GM12878 (cell line): Measurements from ENCODE around the gene SLC25A47. TPM values are rescaled to one million over a fixed set of nuclear protein-coding genes. Genes with fewer than 3 reads are reported as not detected.
A peak's percentile ranks its signal among the peaks of the same experiment; 100 is the strongest.

ENCODE experiments used
- ATAC-seq: fragments of 200-7000 bp; cut with Tn5 transposase; 3 replicates; pipeline ENCODE4 v1.9.1; 2020; ENCODE audit warnings: mild to moderate bottlenecking, moderate library complexity
- BruUV-seq: library from RNA; stranded (reverse); fragments of 400-500 nt; replicated peaks from 2 replicates; lab custom pipeline; 2021; lab: Mats Ljungman, UMichigan
- CTCF ChIA-PET: fragments of 300-600 bp; sonication (Branson Sonifier 250); formaldehyde crosslinking; extraction: SDS; loops from one replicate; lab custom pipeline; 2021; ENCODE audit warnings: inconsistent platforms; lab: Yijun Ruan, JAX
- POLR2A ChIA-PET: fragments of 350-600 bp; formaldehyde crosslinking; extraction: SDS; loops from one replicate; lab custom pipeline; 2021; ENCODE audit warnings: inconsistent platforms; lab: Charles Lee
- RAD21 ChIA-PET: fragments of 300-600 bp; sonication (Branson Sonifier 250); formaldehyde crosslinking; loops from one replicate; lab custom pipeline; 2023; ENCODE audit warnings: antibody characterized with exemption; ENCODE audit not compliant: unreplicated experiment; lab: Charles Lee
- SMC1A ChIA-PET: fragments of 300-600 bp; sonication (Branson Sonifier 250); formaldehyde crosslinking; loops from one replicate; lab custom pipeline; 2023; ENCODE audit not compliant: unreplicated experiment, uncharacterized antibody; lab: Charles Lee
- DNase-seq: peaks from one replicate; pipeline ENCODE4 v3.0.0-alpha.2; 2011; ENCODE audit warnings: low read depth, low spot score
- FAIRE-seq: peaks from 3 replicates; lab custom pipeline; 2011; peaks lifted over from hg19 to GRCh38; lab: Jason Lieb, UNC
- H2AFZ ChIP-seq: 2 replicates; pipeline ENCODE4 v1.6.0; 2011; ENCODE audit warnings: low read depth, low read length, control low read depth; ENCODE audit not compliant: control insufficient read depth
- H3K27ac ChIP-seq: 2 replicates; pipeline ENCODE4 v1.5.1; 2011; ENCODE audit warnings: control low read depth; ENCODE audit not compliant: control insufficient read depth, insufficient read depth
- H3K27me3 ChIP-seq, 2 experiments: replicated peaks in 1 of 2; 2 replicates each; pipeline versions ENCODE4 v1.6.0 to v1.6.1; 2011; ENCODE audit warnings: low read length in 1 of 2; ENCODE audit not compliant: control insufficient read depth in 2 of 2, insufficient read depth in 2 of 2
- H3K36me3 ChIP-seq, 2 experiments: 2 replicates each; pipeline ENCODE4 v1.5.1; 2011; ENCODE audit warnings: low read length in 1 of 2; ENCODE audit not compliant: control insufficient read depth in 2 of 2, insufficient read depth in 2 of 2
- H3K4me1 ChIP-seq: 2 replicates; pipeline ENCODE4 v1.6.1; 2011; ENCODE audit warnings: mild to moderate bottlenecking, low read length, moderate library complexity, mixed read lengths; ENCODE audit not compliant: control insufficient read depth, insufficient read depth
- H3K4me2 ChIP-seq: 2 replicates; pipeline ENCODE4 v1.6.0; 2011; ENCODE audit warnings: control low read depth; ENCODE audit not compliant: control insufficient read depth, insufficient read depth
- H3K4me3 ChIP-seq: fragments of 200-600 bp; sonication (generic); 2 replicates; pipeline ENCODE4 v1.5.1; 2016
- H3K79me2 ChIP-seq: 2 replicates; pipeline ENCODE4 v1.6.0; 2011; ENCODE audit warnings: low read length; ENCODE audit not compliant: control insufficient read depth, insufficient read depth
- H3K9ac ChIP-seq: 2 replicates; pipeline ENCODE4 v1.8.0; 2011; ENCODE audit warnings: low read length, control low read depth, mixed read lengths; ENCODE audit not compliant: control insufficient read depth, insufficient read depth
- H3K9me3 ChIP-seq: replicated peaks from 3 replicates; pipeline ENCODE4 v1.5.1; 2011; ENCODE audit warnings: mild to moderate bottlenecking, low read length; ENCODE audit not compliant: control insufficient read depth, insufficient read depth
- H4K20me1 ChIP-seq: 2 replicates; pipeline ENCODE4 v1.6.0; 2011; ENCODE audit not compliant: control insufficient read depth, insufficient read depth
- ASH2L ChIP-seq: fragments of 300-600, 200-600 bp; sonication (generic); IDR thresholded peaks from 2 replicates; pipeline ENCODE4 v1.6.1; 2017; ENCODE audit warnings: low read depth, mild to moderate bottlenecking, borderline replicate concordance
- ATF7 ChIP-seq: fragments of 450-650 bp; IDR thresholded peaks from 2 replicates; pipeline ENCODE4 v1.6.1; 2016; ENCODE audit warnings: low read depth, mild to moderate bottlenecking
- BACH1 ChIP-seq: fragments of 450-650 bp; IDR thresholded peaks from 2 replicates; pipeline ENCODE4 v1.6.1; 2017; ENCODE audit warnings: mild to moderate bottlenecking, borderline replicate concordance
- EZH2 ChIP-seq: IDR thresholded peaks from 2 replicates; pipeline ENCODE4 v1.6.1; 2012; ENCODE audit warnings: low read depth, mild to moderate bottlenecking, control low read depth, inconsistent platforms, low read length, borderline replicate concordance; ENCODE audit not compliant: control insufficient read depth
- GABPA ChIP-seq: IDR thresholded peaks from 2 replicates; pipeline ENCODE4 v1.6.1; 2014; ENCODE audit warnings: antibody characterized with exemption, low read depth, mild to moderate bottlenecking, inconsistent platforms
- HCFC1 ChIP-seq: fragments of 150-350 bp; IDR thresholded peaks from 2 replicates; pipeline ENCODE4 v1.6.1; 2014; ENCODE audit warnings: low read length
- NBN ChIP-seq: fragments of 450-650 bp; IDR thresholded peaks from 2 replicates; pipeline ENCODE4 v1.6.1; 2016
- NFIC ChIP-seq: IDR thresholded peaks from 2 replicates; pipeline ENCODE4 v1.6.1; 2012; ENCODE audit warnings: low read depth, mild to moderate bottlenecking, inconsistent platforms, low read length, moderate library complexity
- POLR2A ChIP-seq: IDR thresholded peaks from 2 replicates; pipeline ENCODE4 v1.6.1; 2011; ENCODE audit warnings: low read depth, mild to moderate bottlenecking, low read length
- RUNX3 ChIP-seq: IDR thresholded peaks from 2 replicates; pipeline ENCODE4 v1.6.1; 2012; ENCODE audit warnings: low read length, inconsistent platforms
- SIN3A ChIP-seq: IDR thresholded peaks from 2 replicates; pipeline ENCODE4 v1.6.1; 2012; ENCODE audit warnings: low read depth, low read length, improper control_type of control experiment
- SUPT20H ChIP-seq: IDR thresholded peaks from 2 replicates; pipeline ENCODE4 v1.6.1; 2011; ENCODE audit warnings: low read depth, mild to moderate bottlenecking, low read length, moderate library complexity, borderline replicate concordance; ENCODE audit not compliant: control insufficient read depth
- TCF12 ChIP-seq: IDR thresholded peaks from 2 replicates; pipeline ENCODE4 v1.6.1; 2011; ENCODE audit warnings: low read depth, mild to moderate bottlenecking, low read length
- TCF3 ChIP-seq: IDR thresholded peaks from 2 replicates; pipeline ENCODE4 v1.6.1; 2012; ENCODE audit warnings: low read depth, mild to moderate bottlenecking, low read length, borderline replicate concordance; ENCODE audit not compliant: insufficient read depth
- YY1 ChIP-seq: IDR thresholded peaks from 2 replicates; pipeline ENCODE4 v1.6.1; 2011; ENCODE audit warnings: low read depth, mild to moderate bottlenecking, low read length
- WGBS: methylation state at CpG from one replicate; pipeline ENCODE4 v1.1.6; 2016; ENCODE audit warnings: low lambda C conversion rate; ENCODE audit not compliant: insufficient replicate concordance, insufficient coverage; ENCODE audit errors: missing lambda C conversion rate; 5-methylcytosine and 5-hydroxymethylcytosine counted together
- in situ Hi-C: fragments of 300-500 bp; cut with MboI; formaldehyde crosslinking; loops from 9 replicates; pipeline ENCODE4 v1.14.3; 2018; ENCODE audit warnings: mixed read lengths
- intact Hi-C: fragments of 100-400 bp; cut with micrococcal nuclease; formaldehyde crosslinking; loops from one replicate; pipeline ENCODE4 v1.14.2; 2022; ENCODE audit not compliant: unreplicated experiment
- polyA plus RNA-seq, 11 experiments: library from polyadenylated mRNA; depleted of rRNA in 4 of 11; unstranded in 6 of 11; stranded (reverse) in 5 of 11; fragments of >200 nt; fragmentation: Nextera tagmentation in 4 of 11; fragmentation: Illumina TruSeq in 1 of 11; extraction: Ambion mirVana in 4 of 11; extraction: Trizol in 1 of 11; gene quantifications; 1 replicate in 1 of 11; 2 replicates in 10 of 11; pipeline versions ENCODE4 v1.2.1 to v1.2.3, GENCODE V29; 2011 to 2016; ENCODE audit warnings: inconsistent platforms in 2 of 11, missing spikeins in 2 of 11, low read depth in 1 of 11
- total RNA-seq, 4 experiments: library from RNA; depleted of rRNA in 3 of 4; stranded (reverse); fragments of >200 nt in 3 of 4; fragmentation: Illumina TruSeq in 1 of 4; extraction: Trizol in 1 of 4; gene quantifications; 2 replicates each; pipeline versions ENCODE4 v1.2.1 to v1.2.3, GENCODE V29; 2013 to 2021
- TF ChIP-seq, protein P1 (sequence below): fragments of 450-650 bp; IDR thresholded peaks from 2 replicates; pipeline ENCODE4 v1.6.1; 2017; ENCODE audit warnings: mild to moderate bottlenecking, low read depth, inconsistent platforms; ENCODE audit not compliant: poor library complexity, severe bottlenecking
- TF ChIP-seq, protein P2 (sequence below), 3 experiments: IDR thresholded peaks in 2 of 3; conservative IDR thresholded peaks in 1 of 3; 2 replicates each; pipeline ENCODE4 v1.5.1; 2011; ENCODE audit warnings: low read depth in 3 of 3, low read length in 3 of 3, mild to moderate bottlenecking in 3 of 3, control low read depth in 2 of 3, moderate library complexity in 2 of 3, inconsistent platforms in 1 of 3, mixed read lengths in 1 of 3; ENCODE audit not compliant: control insufficient read depth in 2 of 3, insufficient read depth in 1 of 3; ENCODE audit errors: extremely low read depth in 1 of 3
- TF ChIP-seq, protein P3 (sequence below): IDR thresholded peaks from 2 replicates; pipeline ENCODE4 v1.6.1; 2012; ENCODE audit warnings: low read depth, low read length, improper control_type of control experiment

The SLC25A47 gene
- total and polyA plus RNA-seq, 10 of the 15 experiments (the other 5 are each of a cell fraction or from before 2014, with no cell fraction given), result 0.14 TPM; not detected in 9

DNA sequence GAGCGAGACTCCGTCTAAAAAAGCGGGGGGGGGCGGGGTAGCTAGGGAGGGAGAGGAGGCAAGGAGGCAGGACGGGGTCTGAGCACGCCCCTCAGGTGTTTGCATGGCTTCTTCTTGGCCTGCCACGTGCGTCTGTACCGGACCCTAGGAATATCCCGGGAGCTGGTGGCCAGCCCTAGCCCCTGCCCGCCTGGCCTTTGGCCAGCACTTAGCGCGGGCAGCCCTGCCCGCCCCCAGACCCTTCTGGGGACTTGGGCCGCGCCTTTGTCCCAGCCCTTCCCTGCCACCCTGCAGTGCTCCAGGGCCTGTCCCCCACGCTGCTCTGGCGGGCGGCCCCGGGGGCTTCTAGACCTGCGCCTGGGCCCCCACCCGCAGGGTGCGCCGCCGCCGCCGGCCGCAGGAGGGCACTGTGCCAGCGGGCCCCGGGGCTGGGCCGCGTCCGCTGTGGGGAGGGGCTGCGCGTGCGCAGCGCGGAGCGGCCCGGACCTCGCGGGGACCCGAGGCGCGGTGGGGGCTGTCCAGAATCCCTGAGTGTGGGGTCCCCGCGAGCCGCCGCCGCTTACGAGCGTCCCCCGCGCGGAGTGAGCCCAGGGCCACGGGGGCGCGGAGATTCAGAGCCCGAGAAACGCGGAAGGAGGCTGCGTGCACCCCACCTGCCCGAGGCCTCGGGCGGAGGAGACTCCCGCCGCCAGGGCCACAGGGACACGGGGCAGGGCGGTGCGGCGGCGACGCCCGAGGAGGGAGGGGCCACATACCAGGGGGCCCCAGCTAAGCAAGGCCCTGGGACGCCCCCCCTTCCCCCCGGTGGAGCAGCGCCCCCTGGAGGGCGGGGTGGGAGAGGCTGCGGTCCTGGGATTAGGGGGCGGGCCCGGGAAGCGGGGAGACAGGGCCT lies 37.9 kb upstream of the SLC25A47 start:
- peak overlapping the region; percentile 84 for H3K4me3 ChIP-seq
- under 1% methylated on average over 70 of the region's 82 CpGs for WGBS
- RAD21 ChIA-PET, result interaction anchor here (0.7 to 1.3 kb wide), 6 partner anchors 9 to 100 kb away, joined by 3 to 4 read pairs (median 4); no protein-coding TSS in a partner anchor
- H3K36me3 ChIP-seq, result peaks cover 0 to 6% of the 10 kb centered on the region in 2 experiments; a peak in 3 of 4 replicates
- H4K20me1 ChIP-seq, result no peaks in the 10 kb centered on the region
- POLR2A ChIA-PET, result interaction anchor here (0.8 kb wide), 1 partner anchor 9 kb away, joined by 3 read pairs; no protein-coding TSS in a partner anchor
- CTCF ChIA-PET, result interaction anchor here (0.5 to 5.3 kb wide), 20 partner anchors 9 to 99 kb away, joined by 3 to 50 read pairs (median 4); partner anchors contain the start of gene WDR25
- H3K27me3 ChIP-seq, result no peaks in the 10 kb centered on the region
- SMC1A ChIA-PET, result interaction anchor here (1.6 to 2.8 kb wide), 3 partner anchors 76 to 92 kb away, joined by 3 to 11 read pairs (median 4); a partner anchor contains a TSS
- FAIRE-seq, result no peak
- intact Hi-C loops, result loop anchor here (1.0 kb wide), 1 partner anchor 91 kb away; the partner anchor contains the start of gene WDR25
- H3K4me2 ChIP-seq, result peak overlapping the region; percentile 74
- peak overlapping the region; percentile 80; the same call in 1 of the 2 replicates for H3K9ac ChIP-seq
- peak overlapping the region; percentile 63 for H3K27ac ChIP-seq
- BruUV-seq, result no TSS peak
- H3K4me1 ChIP-seq, result no peaks in the 10 kb centered on the region
- in situ Hi-C loops, result loop anchor here (10.0 kb wide), 1 partner anchor 360 kb away; no protein-coding TSS in a partner anchor
- H3K79me2 ChIP-seq, result no peaks in the 10 kb centered on the region
- no peak for DNase-seq
- peak overlapping the region; percentile 71 for H2AFZ ChIP-seq
- H3K9me3 ChIP-seq, result no peaks in the 10 kb centered on the region
- ATAC-seq, result peak; percentile 96
- TF ChIP-seq SUPT20H (no peak), TCF12 (0 out of 2 replicates have a peak, but pooled peaks have one; percentile 25), TCF3 (0 out of 2 replicates have a peak, but pooled peaks have one; percentile 2), SIN3A (no peak), GABPA (no peak), YY1 (0 out of 2 replicates have a peak, but pooled peaks have one; percentile 31), NFIC (no peak), EZH2 (no peak), POLR2A (peak; percentile 86), HCFC1 (peak; percentile 35; the same call in 1 of the 2 replicates), ATF7 (no peak), RUNX3 (peak; percentile 67), BACH1 (peak; percentile 77), NBN (0 out of 2 replicates have a peak, but pooled peaks have one; percentile 50), ASH2L (no peak)
- TF ChIP-seq, protein P1, sequence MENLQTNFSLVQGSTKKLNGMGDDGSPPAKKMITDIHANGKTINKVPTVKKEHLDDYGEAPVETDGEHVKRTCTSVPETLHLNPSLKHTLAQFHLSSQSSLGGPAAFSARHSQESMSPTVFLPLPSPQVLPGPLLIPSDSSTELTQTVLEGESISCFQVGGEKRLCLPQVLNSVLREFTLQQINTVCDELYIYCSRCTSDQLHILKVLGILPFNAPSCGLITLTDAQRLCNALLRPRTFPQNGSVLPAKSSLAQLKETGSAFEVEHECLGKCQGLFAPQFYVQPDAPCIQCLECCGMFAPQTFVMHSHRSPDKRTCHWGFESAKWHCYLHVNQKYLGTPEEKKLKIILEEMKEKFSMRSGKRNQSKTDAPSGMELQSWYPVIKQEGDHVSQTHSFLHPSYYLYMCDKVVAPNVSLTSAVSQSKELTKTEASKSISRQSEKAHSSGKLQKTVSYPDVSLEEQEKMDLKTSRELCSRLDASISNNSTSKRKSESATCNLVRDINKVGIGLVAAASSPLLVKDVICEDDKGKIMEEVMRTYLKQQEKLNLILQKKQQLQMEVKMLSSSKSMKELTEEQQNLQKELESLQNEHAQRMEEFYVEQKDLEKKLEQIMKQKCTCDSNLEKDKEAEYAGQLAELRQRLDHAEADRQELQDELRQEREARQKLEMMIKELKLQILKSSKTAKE, result no peak
- TF ChIP-seq, protein P2, sequence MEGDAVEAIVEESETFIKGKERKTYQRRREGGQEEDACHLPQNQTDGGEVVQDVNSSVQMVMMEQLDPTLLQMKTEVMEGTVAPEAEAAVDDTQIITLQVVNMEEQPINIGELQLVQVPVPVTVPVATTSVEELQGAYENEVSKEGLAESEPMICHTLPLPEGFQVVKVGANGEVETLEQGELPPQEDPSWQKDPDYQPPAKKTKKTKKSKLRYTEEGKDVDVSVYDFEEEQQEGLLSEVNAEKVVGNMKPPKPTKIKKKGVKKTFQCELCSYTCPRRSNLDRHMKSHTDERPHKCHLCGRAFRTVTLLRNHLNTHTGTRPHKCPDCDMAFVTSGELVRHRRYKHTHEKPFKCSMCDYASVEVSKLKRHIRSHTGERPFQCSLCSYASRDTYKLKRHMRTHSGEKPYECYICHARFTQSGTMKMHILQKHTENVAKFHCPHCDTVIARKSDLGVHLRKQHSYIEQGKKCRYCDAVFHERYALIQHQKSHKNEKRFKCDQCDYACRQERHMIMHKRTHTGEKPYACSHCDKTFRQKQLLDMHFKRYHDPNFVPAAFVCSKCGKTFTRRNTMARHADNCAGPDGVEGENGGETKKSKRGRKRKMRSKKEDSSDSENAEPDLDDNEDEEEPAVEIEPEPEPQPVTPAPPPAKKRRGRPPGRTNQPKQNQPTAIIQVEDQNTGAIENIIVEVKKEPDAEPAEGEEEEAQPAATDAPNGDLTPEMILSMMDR (IDR thresholded peaks at IDR 0.05 in 2 of 3, conservative IDR thresholded peaks at IDR 0.05 in 1 of 3; ENCODE audit: control insufficient read depth in 2 of 3, extremely low read depth in 1 of 3, insufficient read depth in 1 of 3, low read depth in 3 of 3, low read length in 3 of 3), result peak; percentile 62 to 93 (median 80)
- TF ChIP-seq, protein P3, sequence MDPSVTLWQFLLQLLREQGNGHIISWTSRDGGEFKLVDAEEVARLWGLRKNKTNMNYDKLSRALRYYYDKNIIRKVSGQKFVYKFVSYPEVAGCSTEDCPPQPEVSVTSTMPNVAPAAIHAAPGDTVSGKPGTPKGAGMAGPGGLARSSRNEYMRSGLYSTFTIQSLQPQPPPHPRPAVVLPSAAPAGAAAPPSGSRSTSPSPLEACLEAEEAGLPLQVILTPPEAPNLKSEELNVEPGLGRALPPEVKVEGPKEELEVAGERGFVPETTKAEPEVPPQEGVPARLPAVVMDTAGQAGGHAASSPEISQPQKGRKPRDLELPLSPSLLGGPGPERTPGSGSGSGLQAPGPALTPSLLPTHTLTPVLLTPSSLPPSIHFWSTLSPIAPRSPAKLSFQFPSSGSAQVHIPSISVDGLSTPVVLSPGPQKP, result no peak
